ENCODE results near the gene RASA3.
"Not testable (repeated sequence)": the region's sequence is repeated elsewhere in the genome, so short reads cannot be mapped to it uniquely, and the experiment has no call there.

DNA sequence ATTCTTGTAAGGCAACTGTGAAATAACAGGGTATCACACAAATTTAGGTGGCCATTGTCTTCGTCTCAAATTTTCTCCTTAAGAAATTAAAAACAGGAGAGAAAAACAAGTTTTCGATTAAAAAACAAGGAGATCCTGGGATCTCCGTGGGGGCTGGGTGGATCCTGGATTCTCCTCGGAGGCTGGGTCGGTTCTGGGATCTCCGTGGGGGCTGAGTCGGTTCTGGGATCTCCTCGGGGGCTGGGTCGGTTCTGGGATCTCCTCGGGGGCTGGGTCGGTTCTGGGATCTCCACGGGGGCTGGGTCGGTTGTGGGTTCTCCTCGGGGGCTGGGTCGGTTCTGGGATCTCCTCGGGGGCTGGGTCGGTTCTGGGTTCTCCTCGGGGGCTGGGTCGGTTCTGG is 16.5 kb upstream of the RASA3 start:
- TF ChIP-seq, protein P1, sequence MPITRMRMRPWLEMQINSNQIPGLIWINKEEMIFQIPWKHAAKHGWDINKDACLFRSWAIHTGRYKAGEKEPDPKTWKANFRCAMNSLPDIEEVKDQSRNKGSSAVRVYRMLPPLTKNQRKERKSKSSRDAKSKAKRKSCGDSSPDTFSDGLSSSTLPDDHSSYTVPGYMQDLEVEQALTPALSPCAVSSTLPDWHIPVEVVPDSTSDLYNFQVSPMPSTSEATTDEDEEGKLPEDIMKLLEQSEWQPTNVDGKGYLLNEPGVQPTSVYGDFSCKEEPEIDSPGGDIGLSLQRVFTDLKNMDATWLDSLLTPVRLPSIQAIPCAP (CRISPR knock-in tag; IDR thresholded peaks at IDR 0.05), result not testable (repeated sequence)
- TF ChIP-seq, protein P2, sequence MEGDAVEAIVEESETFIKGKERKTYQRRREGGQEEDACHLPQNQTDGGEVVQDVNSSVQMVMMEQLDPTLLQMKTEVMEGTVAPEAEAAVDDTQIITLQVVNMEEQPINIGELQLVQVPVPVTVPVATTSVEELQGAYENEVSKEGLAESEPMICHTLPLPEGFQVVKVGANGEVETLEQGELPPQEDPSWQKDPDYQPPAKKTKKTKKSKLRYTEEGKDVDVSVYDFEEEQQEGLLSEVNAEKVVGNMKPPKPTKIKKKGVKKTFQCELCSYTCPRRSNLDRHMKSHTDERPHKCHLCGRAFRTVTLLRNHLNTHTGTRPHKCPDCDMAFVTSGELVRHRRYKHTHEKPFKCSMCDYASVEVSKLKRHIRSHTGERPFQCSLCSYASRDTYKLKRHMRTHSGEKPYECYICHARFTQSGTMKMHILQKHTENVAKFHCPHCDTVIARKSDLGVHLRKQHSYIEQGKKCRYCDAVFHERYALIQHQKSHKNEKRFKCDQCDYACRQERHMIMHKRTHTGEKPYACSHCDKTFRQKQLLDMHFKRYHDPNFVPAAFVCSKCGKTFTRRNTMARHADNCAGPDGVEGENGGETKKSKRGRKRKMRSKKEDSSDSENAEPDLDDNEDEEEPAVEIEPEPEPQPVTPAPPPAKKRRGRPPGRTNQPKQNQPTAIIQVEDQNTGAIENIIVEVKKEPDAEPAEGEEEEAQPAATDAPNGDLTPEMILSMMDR (IDR thresholded peaks at IDR 0.05), result not testable (repeated sequence)
- TF ChIP-seq NR2C2 (CRISPR knock-in tag; IDR thresholded peaks at IDR 0.05); PRRX2 (CRISPR knock-in tag; IDR thresholded peaks at IDR 0.05); ELF4 (CRISPR knock-in tag; IDR thresholded peaks at IDR 0.05; ENCODE audit: low read depth); TEAD4 (CRISPR knock-in tag; IDR thresholded peaks at IDR 0.05); ETV6 (CRISPR knock-in tag; IDR thresholded peaks at IDR 0.05): not testable (repeated sequence)
- TF ChIP-seq, protein P3, sequence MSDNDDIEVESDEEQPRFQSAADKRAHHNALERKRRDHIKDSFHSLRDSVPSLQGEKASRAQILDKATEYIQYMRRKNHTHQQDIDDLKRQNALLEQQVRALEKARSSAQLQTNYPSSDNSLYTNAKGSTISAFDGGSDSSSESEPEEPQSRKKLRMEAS (CRISPR knock-in tag; IDR thresholded peaks at IDR 0.05), result not testable (repeated sequence)
- TF ChIP-seq, protein P4, sequence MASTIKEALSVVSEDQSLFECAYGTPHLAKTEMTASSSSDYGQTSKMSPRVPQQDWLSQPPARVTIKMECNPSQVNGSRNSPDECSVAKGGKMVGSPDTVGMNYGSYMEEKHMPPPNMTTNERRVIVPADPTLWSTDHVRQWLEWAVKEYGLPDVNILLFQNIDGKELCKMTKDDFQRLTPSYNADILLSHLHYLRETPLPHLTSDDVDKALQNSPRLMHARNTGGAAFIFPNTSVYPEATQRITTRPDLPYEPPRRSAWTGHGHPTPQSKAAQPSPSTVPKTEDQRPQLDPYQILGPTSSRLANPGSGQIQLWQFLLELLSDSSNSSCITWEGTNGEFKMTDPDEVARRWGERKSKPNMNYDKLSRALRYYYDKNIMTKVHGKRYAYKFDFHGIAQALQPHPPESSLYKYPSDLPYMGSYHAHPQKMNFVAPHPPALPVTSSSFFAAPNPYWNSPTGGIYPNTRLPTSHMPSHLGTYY (CRISPR knock-in tag; IDR thresholded peaks at IDR 0.05), result not testable (repeated sequence)
